Activated CD4-positive, alpha-beta T cell treated with anti-CD3 and anti-CD28 coated beads, Interleukin-2, Interleukin-6, amounts not matched to agents 100 ng/mL and 50 ng/mL, durations not matched to agents 16 hours and 8 hours (primary cell): Measurements from ENCODE around the gene PPA1.
A peak's percentile ranks its signal among the peaks of the same experiment; 100 is the strongest.
"Not testable (repeated sequence)": the region's sequence is repeated elsewhere in the genome, so short reads cannot be mapped to it uniquely, and the experiment has no call there.

ENCODE experiments used
- DNase-seq: peaks from one replicate; pipeline ENCODE4 v3.0.0-alpha.2; 2020

The PPA1 gene

GRCh38 chr10:70164163-70164562 lies 69.1 kb downstream of the PPA1 start:
- DNase-seq, result no peak

DNA sequence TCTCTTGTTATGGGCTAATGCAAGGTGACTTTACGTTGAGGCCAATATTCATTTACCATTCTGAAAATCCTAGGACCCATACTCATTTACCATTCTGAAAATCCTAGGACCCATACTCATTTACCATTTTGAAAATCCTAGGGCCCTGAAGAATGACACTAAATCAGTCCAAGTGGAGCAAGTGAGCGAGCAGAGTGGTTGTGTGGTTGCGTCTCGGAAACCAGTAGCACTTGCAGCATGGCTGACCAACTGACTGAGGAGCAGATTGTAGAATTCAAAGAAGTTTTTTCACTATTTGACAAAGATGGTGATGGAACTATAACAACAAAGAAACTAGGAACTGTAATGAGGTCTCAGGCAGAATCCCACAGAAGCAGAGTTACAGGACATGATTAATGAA lies 69.8 kb downstream of the PPA1 start:
- DNase-seq, result no peak

DNA sequence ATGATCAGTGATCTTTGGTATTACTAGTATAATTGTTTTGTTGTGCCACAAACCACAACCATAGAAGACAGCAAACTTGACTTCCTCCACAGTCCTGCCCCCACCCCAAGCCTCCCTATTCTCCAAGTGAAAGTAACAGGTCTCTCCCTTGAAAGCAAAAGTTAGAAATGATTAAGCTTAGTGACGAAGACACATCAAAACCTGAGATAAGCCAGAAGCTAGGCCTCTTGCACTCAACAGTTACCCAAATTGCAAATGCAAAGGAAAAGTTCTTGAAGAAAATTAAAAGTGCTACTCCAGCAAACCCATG lies 70.4 kb downstream of the PPA1 start:
- DNase-seq, result peak; percentile 89

- no peak for DNase-seq
Measured at GRCh38 chr10:70162151-70162891, 70.9 kb downstream of the PPA1 start.

DNA sequence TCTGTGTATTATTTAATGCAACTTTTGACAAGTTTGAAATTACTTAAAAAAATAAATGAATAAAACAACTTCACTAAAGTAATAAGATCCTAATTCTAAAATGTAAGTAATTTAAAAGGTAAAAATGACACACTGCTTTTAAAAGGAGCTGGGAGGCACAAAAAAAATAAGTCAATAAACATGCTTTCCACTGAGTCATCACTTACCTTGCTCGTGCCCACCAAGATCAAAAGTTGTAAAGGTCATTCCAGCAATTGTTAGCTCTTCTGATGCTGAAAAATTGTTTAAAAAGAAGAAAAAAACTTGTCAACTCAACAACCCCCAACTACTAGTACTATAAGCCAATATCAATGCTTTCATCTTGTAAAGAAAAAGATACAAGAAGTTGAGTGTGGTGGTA lies 72.4 kb downstream of the PPA1 start:
- no peak for DNase-seq

- DNase-seq, result not testable (repeated sequence)
Measured at GRCh38 chr10:70159366-70159765, 73.9 kb downstream of the PPA1 start.

- no peak for DNase-seq
Measured at GRCh38 chr10:70158113-70158512, 75.1 kb downstream of the PPA1 start.

GRCh38 chr10:70155255-70155838 lies 77.9 kb downstream of the PPA1 start:
- no peak for DNase-seq
